Measurements from ENCODE around the gene OTOG.

- TF ChIP-seq TAF1 (IDR thresholded peaks at IDR 0.05; ENCODE audit: borderline replicate concordance, insufficient read depth, low read length), result no peak
- TF ChIP-seq SIN3A (IDR thresholded peaks at IDR 0.05; ENCODE audit: borderline replicate concordance, insufficient read depth, low read length), result no peak
These were observed 33.2 kb downstream of the OTOG start for GRCh38 chr11:17580271-17580670.

Data from PFSK-1 (cell line).